Inflammatory macrophage treated with lipopolysaccharide for 1 hour (primary cell): Measurements from ENCODE around the gene DUS4L.

Experiments used
- DNase-seq, 2 donors: peaks; one replicate each; pipeline ENCODE4 v3.0.0-alpha.2; 2020 to 2022

The DUS4L gene

GRCh38 chr7:107615910-107616680, 52.3 kb downstream of the DUS4L start:
- DNase-seq, result no peak

- DNase-seq, result peak; percentile 70 to 73
Observed at GRCh38 chr7:107622429-107622828, 58.7 kb downstream of the DUS4L start.

- no peak for DNase-seq
Observed at GRCh38 chr7:107622894-107623293, 59.1 kb downstream of the DUS4L start.

DNA sequence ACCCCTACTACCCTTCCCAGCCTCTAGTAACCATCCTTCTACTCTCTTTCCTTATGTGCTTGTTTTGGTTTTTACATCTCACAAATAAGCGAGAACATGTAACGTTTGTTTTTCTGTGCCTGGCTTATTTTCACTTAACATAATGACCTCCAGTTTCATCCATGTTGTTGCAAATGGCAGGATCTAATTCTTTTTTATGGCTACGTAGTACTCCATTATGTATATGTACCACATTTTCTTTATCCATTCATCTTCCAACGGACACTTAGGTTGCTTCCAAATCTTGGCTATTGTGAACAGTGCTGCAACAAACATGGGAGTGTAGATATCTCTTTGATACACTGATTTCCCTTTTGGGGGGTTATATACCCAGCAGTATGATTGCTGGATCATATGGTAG, 63.2 kb downstream of the DUS4L start:
- DNase-seq, result no peak
